Measurements from ENCODE around the gene TCEAL4.

DNA sequence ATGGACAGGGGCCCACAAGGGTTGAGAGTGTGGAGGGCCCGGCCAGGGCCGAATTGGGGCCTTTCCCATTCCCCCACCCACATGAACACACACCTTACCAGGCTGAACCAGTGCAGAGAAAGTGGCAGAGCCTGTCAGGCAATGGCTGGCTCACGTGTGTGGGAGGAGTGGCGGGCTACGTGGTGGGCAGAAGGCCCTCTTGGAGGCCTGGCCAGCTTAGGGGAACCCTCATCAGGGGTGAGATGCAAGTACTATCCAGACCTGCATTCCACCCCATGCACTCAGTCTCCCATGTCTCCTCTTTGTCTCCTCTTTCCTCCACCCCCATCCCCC lies 965 bp downstream of the TCEAL4 start:
- TF ChIP-seq, protein P1, sequence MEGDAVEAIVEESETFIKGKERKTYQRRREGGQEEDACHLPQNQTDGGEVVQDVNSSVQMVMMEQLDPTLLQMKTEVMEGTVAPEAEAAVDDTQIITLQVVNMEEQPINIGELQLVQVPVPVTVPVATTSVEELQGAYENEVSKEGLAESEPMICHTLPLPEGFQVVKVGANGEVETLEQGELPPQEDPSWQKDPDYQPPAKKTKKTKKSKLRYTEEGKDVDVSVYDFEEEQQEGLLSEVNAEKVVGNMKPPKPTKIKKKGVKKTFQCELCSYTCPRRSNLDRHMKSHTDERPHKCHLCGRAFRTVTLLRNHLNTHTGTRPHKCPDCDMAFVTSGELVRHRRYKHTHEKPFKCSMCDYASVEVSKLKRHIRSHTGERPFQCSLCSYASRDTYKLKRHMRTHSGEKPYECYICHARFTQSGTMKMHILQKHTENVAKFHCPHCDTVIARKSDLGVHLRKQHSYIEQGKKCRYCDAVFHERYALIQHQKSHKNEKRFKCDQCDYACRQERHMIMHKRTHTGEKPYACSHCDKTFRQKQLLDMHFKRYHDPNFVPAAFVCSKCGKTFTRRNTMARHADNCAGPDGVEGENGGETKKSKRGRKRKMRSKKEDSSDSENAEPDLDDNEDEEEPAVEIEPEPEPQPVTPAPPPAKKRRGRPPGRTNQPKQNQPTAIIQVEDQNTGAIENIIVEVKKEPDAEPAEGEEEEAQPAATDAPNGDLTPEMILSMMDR (IDR thresholded peaks at IDR 0.05 in 4 of 5, conservative IDR thresholded peaks at IDR 0.05 in 1 of 5), result no peak
- TF ChIP-seq POLR2A (IDR thresholded peaks at IDR 0.05), result no peak

Data from gastrocnemius medialis (tissue), 4 donors.